GM23338 (cell line): Measurements from ENCODE around the gene RYR3. TPM values are rescaled to one million over a fixed set of nuclear protein-coding genes. Genes with fewer than 3 reads are reported as not detected.

ENCODE experiments used
- ATAC-seq: fragments of 200-7000 bp; cut with Tn5 transposase; 3 replicates; pipeline ENCODE4 v1.9.1; 2020
- DNase-seq: peaks from one replicate; pipeline ENCODE4 v3.0.0-alpha.2; 2015; ENCODE audit warnings: low spot score
- H2AFZ ChIP-seq: fragments of 200-600 bp; sonication (generic); 2 replicates; pipeline ENCODE4 v1.8.0; 2016; ENCODE audit warnings: antibody characterized with exemption, mild to moderate bottlenecking, moderate library complexity
- H3F3A ChIP-seq: fragments of 200-600 bp; sonication (generic); replicated peaks from 2 replicates; pipeline ENCODE4 v1.8.0; 2017; ENCODE audit warnings: antibody characterized with exemption, mixed run types, low read depth
- H3K27ac ChIP-seq: fragments of 200-600 bp; sonication (generic); 2 replicates; pipeline ENCODE4 v1.6.1; 2016; ENCODE audit warnings: low read depth
- H3K27me3 ChIP-seq: fragments of 200-600 bp; sonication (generic); 2 replicates; pipeline ENCODE4 v1.8.0; 2016; ENCODE audit warnings: mild to moderate bottlenecking, mixed run types, moderate library complexity; ENCODE audit not compliant: insufficient read depth
- H3K36me3 ChIP-seq: fragments of 200-600 bp; sonication (generic); 2 replicates; pipeline ENCODE4 v1.8.0; 2016; ENCODE audit warnings: mild to moderate bottlenecking; ENCODE audit not compliant: insufficient read depth
- H3K4me1 ChIP-seq: fragments of 200-600 bp; sonication (generic); 2 replicates; pipeline ENCODE4 v1.8.0; 2016; ENCODE audit warnings: mild to moderate bottlenecking, moderate library complexity; ENCODE audit not compliant: insufficient read depth
- H3K4me2 ChIP-seq: fragments of 200-600 bp; sonication (generic); 2 replicates; pipeline ENCODE4 v1.7.1; 2017; ENCODE audit warnings: mixed run types
- H3K4me3 ChIP-seq: fragments of 200-600 bp; sonication (generic); 2 replicates; pipeline ENCODE4 v1.6.1; 2016; ENCODE audit warnings: mixed run types
- H3K79me2 ChIP-seq: fragments of 200-600 bp; sonication (generic); replicated peaks from 2 replicates; pipeline ENCODE4 v1.8.0; 2017; ENCODE audit warnings: mild to moderate bottlenecking; ENCODE audit not compliant: insufficient read depth
- H3K9me2 ChIP-seq: fragments of 200-600 bp; sonication (generic); 2 replicates; pipeline ENCODE4 v1.8.0; 2017; ENCODE audit not compliant: insufficient read depth
- H4K20me1 ChIP-seq: fragments of 200-600 bp; sonication (generic); replicated peaks from 2 replicates; pipeline ENCODE4 v1.8.0; 2017; ENCODE audit warnings: mild to moderate bottlenecking; ENCODE audit not compliant: insufficient read depth
- H3K27ac Mint-ChIP-seq: 2 replicates; pipeline ENCODE4 v1.8.0; 2020; ENCODE audit warnings: inconsistent platforms, mild to moderate bottlenecking, moderate library complexity, mixed read lengths
- H3K27me3 Mint-ChIP-seq: 3 replicates; pipeline ENCODE4 v1.8.0; 2022; ENCODE audit warnings: low read depth, mild to moderate bottlenecking, moderate library complexity, mixed read lengths, inconsistent platforms; ENCODE audit not compliant: insufficient read depth, poor library complexity
- H3K36me3 Mint-ChIP-seq: 3 replicates; pipeline ENCODE4 v1.8.0; 2021; ENCODE audit warnings: low read depth, mild to moderate bottlenecking, inconsistent platforms, moderate library complexity, mixed read lengths
- H3K4me1 Mint-ChIP-seq: 3 replicates; pipeline ENCODE4 v1.8.0; 2020; ENCODE audit warnings: mild to moderate bottlenecking, inconsistent platforms, mixed read lengths
- H3K4me3 Mint-ChIP-seq: 3 replicates; pipeline ENCODE4 v1.8.0; 2021; ENCODE audit warnings: moderate library complexity, mild to moderate bottlenecking, inconsistent platforms, mixed read lengths
- H3K9me3 Mint-ChIP-seq: 3 replicates; pipeline ENCODE4 v1.8.0; 2020; ENCODE audit warnings: moderate library complexity, mild to moderate bottlenecking, inconsistent platforms, mixed read lengths
- CREB1 ChIP-seq: fragments of 250-450 bp; sonication (Bioruptor Pico); IDR thresholded peaks from 2 replicates; pipeline ENCODE4 v1.5.0; 2020; ENCODE audit warnings: low read depth, mild to moderate bottlenecking, moderate library complexity
- CTCF ChIP-seq, 2 experiments: fragments of 200-600 bp in 1 of 2; sonication (generic) in 1 of 2; conservative IDR thresholded peaks; 2 replicates each; pipeline versions ENCODE4 v1.5.1 to v1.6.1; 2016 to 2017; ENCODE audit warnings: antibody characterized with exemption in 2 of 2, low read depth in 2 of 2, mild to moderate bottlenecking in 2 of 2, moderate library complexity in 1 of 2
- ETS1 ChIP-seq: IDR thresholded peaks from 2 replicates; pipeline ENCODE4 v1.6.1; 2016; ENCODE audit warnings: antibody characterized with exemption
- EZH2 ChIP-seq: fragments of 200-600 bp; sonication (generic); IDR thresholded peaks from one replicate; pipeline ENCODE4 v1.8.0; 2017; ENCODE audit warnings: antibody characterized with exemption, mild to moderate bottlenecking, low read depth; ENCODE audit not compliant: unreplicated experiment
- JUNB ChIP-seq: IDR thresholded peaks from one replicate; pipeline ENCODE4 v1.6.1; 2016; ENCODE audit warnings: antibody characterized with exemption; ENCODE audit not compliant: unreplicated experiment
- NANOG ChIP-seq: IDR thresholded peaks from 2 replicates; pipeline ENCODE4 v1.6.1; 2016; ENCODE audit warnings: antibody characterized with exemption, borderline replicate concordance
- POLR2AphosphoS5 ChIP-seq: IDR thresholded peaks from 2 replicates; pipeline ENCODE4 v1.6.1; 2016; ENCODE audit warnings: antibody characterized with exemption, low read depth
- REST ChIP-seq: IDR thresholded peaks from one replicate; pipeline ENCODE4 v1.6.1; 2018; ENCODE audit warnings: antibody characterized with exemption; ENCODE audit not compliant: unreplicated experiment
- STAT1 ChIP-seq: IDR thresholded peaks from one replicate; pipeline ENCODE4 v1.6.1; 2016; ENCODE audit warnings: antibody characterized with exemption; ENCODE audit not compliant: unreplicated experiment
- ZNF114 ChIP-seq: fragments of 250-450 bp; sonication (Bioruptor Pico); IDR thresholded peaks from 2 replicates; pipeline ENCODE4 v1.5.0; 2020; ENCODE audit warnings: mild to moderate bottlenecking, moderate library complexity
- polyA plus RNA-seq: library from polyadenylated mRNA; unstranded; fragments of >200 nt; fragmentation: Nextera tagmentation; extraction: Ambion mirVana; gene quantifications from 2 replicates; pipeline ENCODE4 v1.2.1, GENCODE V29; 2016
- total RNA-seq: library from RNA; depleted of rRNA; stranded (reverse); fragments of >200 nt; shearing (Covaris generic); gene quantifications from 2 replicates; pipeline ENCODE4 v1.2.3, GENCODE V29; 2014

RYR3 gene
- total and polyA plus RNA-seq, 2 experiments from 2014 or later, result 1.1 to 1.2 TPM

- TF ChIP-seq CREB1 (CRISPR knock-in tag), result no peak
- no peak for TF ChIP-seq EZH2
- TF ChIP-seq ETS1, result no peak
- TF ChIP-seq POLR2AphosphoS5, result no peak
- TF ChIP-seq REST, result no peak
- TF ChIP-seq NANOG, result no peak
- no peak for TF ChIP-seq JUNB
- TF ChIP-seq CTCF (conservative IDR thresholded peaks at IDR 0.05; ENCODE audit: low read depth in 2 of 2), result no peak
- TF ChIP-seq STAT1, result no peak
Measured at GRCh38 chr15:33344530-33344929, 33.8 kb downstream of the RYR3 start (continued).

- H3K4me3 Mint-ChIP-seq, result no peak overlapping the region
- Histone ChIP-seq H3K4me3 (no peak overlapping the region), H3K4me2 (no peak overlapping the region), H3K36me3 (no peaks in the 10 kb centered on the region), H3F3A (no peaks in the 10 kb centered on the region), H2AFZ (no peak overlapping the region), H3K79me2 (no peaks in the 10 kb centered on the region), H4K20me1 (no peaks in the 10 kb centered on the region), H3K4me1 (no peaks in the 10 kb centered on the region), H3K27me3 (no peaks in the 10 kb centered on the region), H3K27ac (no peak overlapping the region), H3K9me2 (no peaks in the 10 kb centered on the region; the same call in 1 of the 2 replicates)
- H3K4me1 Mint-ChIP-seq, result no peaks in the 10 kb centered on the region
- H3K27me3 Mint-ChIP-seq, result no peaks in the 10 kb centered on the region
- H3K27ac Mint-ChIP-seq, result no peak overlapping the region
- DNase-seq (no peak), ATAC-seq (no peak)
- H3K36me3 Mint-ChIP-seq, result no peaks in the 10 kb centered on the region
- no peaks in the 10 kb centered on the region for H3K9me3 Mint-ChIP-seq
- no peak for TF ChIP-seq NANOG
- no peak for TF ChIP-seq POLR2AphosphoS5
- TF ChIP-seq EZH2, result no peak
- no peak for TF ChIP-seq JUNB
- no peak for TF ChIP-seq STAT1
- no peak for TF ChIP-seq ZNF114 (CRISPR knock-in tag)
- TF ChIP-seq ETS1, result no peak
- TF ChIP-seq CTCF (conservative IDR thresholded peaks at IDR 0.05; ENCODE audit: low read depth in 2 of 2), result no peak
- TF ChIP-seq REST, result no peak
Measured at GRCh38 chr15:33354411-33354810, 43.6 kb downstream of the RYR3 start.
